Body of pancreas (tissue), 4 donors: Measurements from ENCODE around the gene FAM193A.

Experiments
- CTCF ChIP-seq, 7 experiments: fragments of 450-650 bp in 4 of 7; fragments of 200-600 bp in 3 of 7; sonication (generic) in 3 of 7; IDR thresholded peaks; one replicate each; pipeline ENCODE4 v1.5.1; 2016 to 2019; ENCODE audit warnings: antibody characterized with exemption in 7 of 7
- POLR2A ChIP-seq, 3 donors: fragments of 450-650 bp; IDR thresholded peaks; one replicate each; pipeline ENCODE4 v1.6.1; 2016; ENCODE audit warnings: antibody characterized with exemption in 3 of 3, mild to moderate bottlenecking in 2 of 3

- no peak for TF ChIP-seq CTCF (IDR thresholded peaks at IDR 0.05)
- no peak for TF ChIP-seq POLR2A (IDR thresholded peaks at IDR 0.05)
These were observed 231.2 kb downstream of the FAM193A start for GRCh38 chr4:2767705-2768074.
